K562 (cell line): ENCODE results near the gene ORC3. TPM values are rescaled to one million over a fixed set of nuclear protein-coding genes. Genes with fewer than 3 reads are reported as not detected.
A peak's percentile ranks its signal among the peaks of the same experiment; 100 is the strongest.

Experiments used
- ATAC-seq: fragments of 200-7000 bp; cut with Tn5 transposase; 3 replicates; pipeline ENCODE4 v1.9.1; 2020; ENCODE audit warnings: moderate library complexity
- BruUV-seq: library from RNA; stranded (reverse); fragments of 400-500 nt; replicated peaks from 2 replicates; lab custom pipeline; 2021; lab: Mats Ljungman, UMichigan
- CTCF ChIA-PET: fragments of 300-600 bp; formaldehyde crosslinking; extraction: SDS; loops from one replicate; lab custom pipeline; 2021; ENCODE audit warnings: low intra/inter-chr PET ratio; lab: Yijun Ruan, JAX
- POLR2A ChIA-PET: fragments of 300-600, 350-650 bp; sonication (Branson Sonifier 250); formaldehyde crosslinking; extraction: SDS; loops from one replicate; lab custom pipeline; 2021; ENCODE audit warnings: antibody characterized with exemption, inconsistent platforms; lab: Yijun Ruan, JAX
- DNase-seq, 4 experiments: peaks; one replicate each; pipeline versions ENCODE4 v3.0.0 to v3.0.0-alpha.2; 2011 to 2018; ENCODE audit warnings: low spot score in 3 of 4, mixed read lengths in 3 of 4; ENCODE audit errors: extremely low read depth in 1 of 4
- FAIRE-seq: peaks from 2 replicates; lab custom pipeline; 2011; peaks lifted over from hg19 to GRCh38; lab: Jason Lieb, UNC
- H2AFZ ChIP-seq: 2 replicates; pipeline ENCODE4 v1.6.0; 2011; ENCODE audit warnings: low read depth, low read length, control low read depth, inconsistent platforms
- H3K27ac ChIP-seq: fragments of 200-600 bp; 3 replicates; pipeline ENCODE4 v1.8.0; 2011; ENCODE audit warnings: low read depth, mild to moderate bottlenecking, control low read depth, inconsistent platforms, low read length, moderate library complexity, mixed read lengths; ENCODE audit errors: extremely low read depth
- H3K27me3 ChIP-seq, 2 experiments: fragments of 300-600 bp in 1 of 2; 2 replicates in 1 of 2; 3 replicates in 1 of 2; pipeline versions ENCODE4 v1.6.0 to v1.8.0; 2011; ENCODE audit warnings: inconsistent platforms in 2 of 2, low read length in 2 of 2, mild to moderate bottlenecking in 1 of 2, mixed read lengths in 1 of 2, moderate library complexity in 1 of 2; ENCODE audit not compliant: control insufficient read depth in 2 of 2, insufficient read depth in 2 of 2
- H3K36me3 ChIP-seq: fragments of 300-600 bp; 3 replicates; pipeline ENCODE4 v1.8.0; 2011; ENCODE audit warnings: mild to moderate bottlenecking, low read length, inconsistent platforms; ENCODE audit not compliant: control insufficient read depth, insufficient read depth
- H3K4me1 ChIP-seq, 2 experiments: fragments of 200-600 bp in 1 of 2; replicated peaks in 1 of 2; 2 replicates in 1 of 2; 3 replicates in 1 of 2; pipeline versions ENCODE4 v1.5.1 to v1.8.0; 2011; ENCODE audit warnings: inconsistent platforms in 2 of 2, low read length in 2 of 2, mild to moderate bottlenecking in 1 of 2, mixed read lengths in 1 of 2, moderate library complexity in 1 of 2; ENCODE audit not compliant: control insufficient read depth in 2 of 2, insufficient read depth in 2 of 2
- H3K4me2 ChIP-seq: 2 replicates; pipeline ENCODE4 v1.6.1; 2011; ENCODE audit warnings: low read length, control low read depth, inconsistent platforms, mixed read lengths; ENCODE audit not compliant: insufficient read depth
- H3K4me3 ChIP-seq: fragments of 200-600 bp; sonication (generic), shearing (Covaris generic); 2 replicates; pipeline ENCODE4 v1.5.1; 2016; ENCODE audit warnings: control low read depth, inconsistent platforms
- H3K79me2 ChIP-seq: fragments of 200-600 bp; 3 replicates; pipeline ENCODE4 v1.8.0; 2011; ENCODE audit warnings: low read length, inconsistent platforms; ENCODE audit not compliant: control insufficient read depth, insufficient read depth
- H3K9ac ChIP-seq, 2 experiments: 2 replicates each; pipeline versions ENCODE4 v1.6.0 to v1.6.1; 2011; ENCODE audit warnings: low read depth in 2 of 2, low read length in 2 of 2, control low read depth in 1 of 2, inconsistent platforms in 1 of 2, mild to moderate bottlenecking in 1 of 2, mixed read lengths in 1 of 2; ENCODE audit not compliant: insufficient read depth in 1 of 2
- H3K9me1 ChIP-seq: one replicate; pipeline ENCODE4 v1.6.0; 2011; ENCODE audit warnings: inconsistent platforms, mild to moderate bottlenecking, low read length, moderate library complexity; ENCODE audit not compliant: control insufficient read depth, insufficient read depth
- H3K9me3 ChIP-seq: replicated peaks from 2 replicates; pipeline ENCODE4 v1.5.1; 2011; ENCODE audit warnings: low read depth, low read length, inconsistent platforms; ENCODE audit not compliant: control insufficient read depth, insufficient read depth
- H4K20me1 ChIP-seq: replicated peaks from 2 replicates; pipeline ENCODE4 v1.6.1; 2011; ENCODE audit warnings: low read length, inconsistent platforms, mixed read lengths; ENCODE audit not compliant: control insufficient read depth, insufficient read depth
- BRD9 ChIP-seq: fragments of 450-650 bp; IDR thresholded peaks from 2 replicates; pipeline ENCODE4 v1.6.1; 2018; ENCODE audit warnings: low read depth; ENCODE audit not compliant: partially characterized antibody
- CBX8 ChIP-seq: fragments of 200-600 bp; sonication (generic); IDR thresholded peaks from 2 replicates; pipeline ENCODE4 v1.6.1; 2012; ENCODE audit warnings: borderline replicate concordance, mixed run types, low read depth, mild to moderate bottlenecking, moderate library complexity, mixed read lengths, low read length, control low read depth, inconsistent platforms; ENCODE audit not compliant: poor library complexity, severe bottlenecking; ENCODE audit errors: extremely low read depth
- NEUROD1 ChIP-seq: fragments of 150-350 bp; IDR thresholded peaks from 2 replicates; pipeline ENCODE4 v1.6.1; 2014; ENCODE audit warnings: borderline replicate concordance, low read length, low read depth; ENCODE audit not compliant: partially characterized antibody
- PML ChIP-seq: IDR thresholded peaks from 2 replicates; pipeline ENCODE4 v1.6.1; 2012; ENCODE audit warnings: low read length, inconsistent platforms
- SIRT6 ChIP-seq: IDR thresholded peaks from one replicate; pipeline ENCODE4 v1.6.1; 2012; ENCODE audit warnings: low read depth, mild to moderate bottlenecking, control low read depth, inconsistent platforms, low read length, moderate library complexity
- ZBTB7A ChIP-seq: IDR thresholded peaks from 2 replicates; pipeline ENCODE4 v1.6.1; 2011; ENCODE audit warnings: low read depth, mild to moderate bottlenecking, low read length, moderate library complexity, borderline replicate concordance; ENCODE audit not compliant: control insufficient read depth
- ZNF24 ChIP-seq: fragments of 450-650 bp; IDR thresholded peaks from 2 replicates; pipeline ENCODE4 v1.6.1; 2016
- ZNF699 ChIP-seq: fragments of 250-450 bp; sonication (Bioruptor Pico); IDR thresholded peaks from 2 replicates; pipeline ENCODE4 v1.8.0; 2021; ENCODE audit warnings: mild to moderate bottlenecking, moderate library complexity; ENCODE audit not compliant: insufficient replicate concordance
- WGBS: fragments of 100-300 bp; shearing (Covaris generic); methylation state at CpG from one replicate; pipeline ENCODE4 v1.1.6; 2016; ENCODE audit warnings: low coverage, mixed read lengths; ENCODE audit not compliant: insufficient coverage; ENCODE audit errors: missing lambda C conversion rate; 5-methylcytosine and 5-hydroxymethylcytosine counted together
- in situ Hi-C: fragments of 300-500 bp; cut with MboI; formaldehyde crosslinking; loops from 4 replicates; pipeline ENCODE4 v1.15.0; 2018; ENCODE audit warnings: inconsistent platforms, mixed read lengths
- intact Hi-C: fragments of 100-400 bp; cut with micrococcal nuclease; formaldehyde crosslinking; loops from 2 replicates; pipeline ENCODE4 v1.14.2; 2022
- polyA plus RNA-seq, 8 experiments: library from polyadenylated mRNA; depleted of rRNA in 4 of 8; stranded (reverse) in 5 of 8; unstranded in 3 of 8; fragments of >200 nt; fragmentation: Nextera tagmentation in 2 of 8; fragmentation: Illumina TruSeq in 1 of 8; extraction: Ambion mirVana in 2 of 8; extraction: Trizol in 1 of 8; gene quantifications; 2 replicates each; pipeline versions ENCODE4 v1.2.1 to v1.2.3, GENCODE V29; 2011 to 2014; ENCODE audit warnings: inconsistent platforms in 1 of 8, missing spikeins in 1 of 8
- total RNA-seq, 7 experiments: library from RNA; depleted of rRNA in 6 of 7; stranded (reverse); fragments of >200 nt in 6 of 7; fragmentation: Illumina TruSeq in 2 of 7; extraction: Trizol in 2 of 7; gene quantifications; 2 replicates each; pipeline versions ENCODE4 v1.2.1 to v1.2.3, GENCODE V29; 2011 to 2021; ENCODE audit warnings: low replicate concordance in 1 of 7
- TF ChIP-seq, protein P1 (sequence below), 2 experiments: IDR thresholded peaks; 2 replicates each; pipeline ENCODE4 v1.6.1; 2012; ENCODE audit warnings: improper control_type of control experiment in 2 of 2, low read depth in 2 of 2, low read length in 2 of 2, borderline replicate concordance in 1 of 2
- TF ChIP-seq, protein P2 (sequence below), 2 experiments: fragments of 450-650 bp in 1 of 2; IDR thresholded peaks; 2 replicates each; pipeline ENCODE4 v1.6.1; 2011 to 2017; ENCODE audit warnings: low read depth in 2 of 2, antibody characterized with exemption in 1 of 2, borderline replicate concordance in 1 of 2, low read length in 1 of 2, mild to moderate bottlenecking in 1 of 2, mixed read lengths in 1 of 2; ENCODE audit not compliant: control insufficient read depth in 1 of 2
- TF ChIP-seq, protein P3 (sequence below): sonication (generic); formaldehyde crosslinking; IDR thresholded peaks from 2 replicates; pipeline ENCODE4 v1.8.1; 2022; ENCODE audit warnings: missing genetic modification reagents

Gene ORC3
- total and polyA plus RNA-seq, 9 of the 15 experiments (the other 6 are each of a cell fraction or from before 2014, with no cell fraction given) = 28.8 to 159 (median 74.8) TPM

DNA sequence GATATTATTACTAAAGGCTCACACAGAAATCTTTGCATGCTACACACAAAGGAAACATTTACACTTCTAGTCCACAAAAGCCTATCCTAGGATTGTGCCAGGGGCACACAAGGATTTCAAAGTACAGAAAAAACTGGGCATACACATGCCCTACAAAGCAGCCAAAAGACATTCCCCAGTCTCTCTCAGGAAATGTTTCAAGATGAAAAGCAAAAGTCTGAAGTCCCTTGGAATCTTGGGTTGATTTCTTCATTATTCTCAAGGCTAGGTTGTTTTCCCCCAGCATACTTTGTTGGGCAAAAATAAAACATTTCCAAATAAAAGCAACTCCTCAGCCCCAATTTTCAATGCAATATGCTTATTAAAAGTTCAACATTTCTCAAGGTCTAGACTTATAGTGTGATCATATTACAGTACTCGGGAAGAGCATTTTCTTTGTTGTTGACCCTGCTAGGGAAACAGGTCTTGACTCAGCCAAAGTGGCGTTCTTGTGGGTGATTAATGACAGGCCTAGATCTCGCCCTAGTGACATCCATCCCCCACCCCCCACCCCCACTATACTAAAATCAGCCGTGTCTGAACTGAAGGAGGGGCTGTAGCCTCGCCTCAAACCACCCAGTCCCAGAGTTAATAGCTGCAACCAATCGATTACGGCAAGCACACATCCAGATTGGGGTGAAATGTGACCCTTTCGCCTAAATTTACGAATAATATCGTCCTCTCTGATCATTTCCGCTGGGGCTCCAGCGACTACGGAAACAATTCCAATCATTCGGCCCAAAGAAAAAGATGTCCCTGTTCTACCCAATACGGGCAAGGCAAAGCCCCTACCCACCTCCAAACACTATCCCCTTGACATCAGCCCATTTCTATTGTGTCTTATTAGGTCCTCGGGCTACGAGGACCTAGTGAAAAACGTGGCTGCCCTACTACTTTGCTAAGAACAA, 110.7 kb downstream of the ORC3 start:
- H3K27ac ChIP-seq = peak overlapping the region; percentile 90
- H3K9me1 ChIP-seq = no peaks in the 10 kb centered on the region
- H3K4me1 ChIP-seq = peaks cover 8 to 13% of the 10 kb centered on the region in 2 experiments
- no peaks in the 10 kb centered on the region for H3K9me3 ChIP-seq
- DNase-seq (peak; percentile 72 to 88 (median 82)), ATAC-seq (peak; percentile 59), FAIRE-seq (peak; percentile 80)
- peaks cover 64% of the 10 kb centered on the region for H3K79me2 ChIP-seq
- in situ Hi-C loops (no loop called here), intact Hi-C loops (loop anchor here (2.0 to 10.0 kb wide), 4 partner anchors 57 to 226 kb away; partner anchors contain the start of genes RARS2 and SLC35A1)
- WGBS = under 1% methylated on average over 17 of the region's 18 CpGs
- POLR2A ChIA-PET = interaction anchor here (0.6 to 7.8 kb wide), 12 partner anchors 10 to 183 kb away, joined by 3 to 77 read pairs (median 5); no protein-coding TSS in a partner anchor
- CTCF ChIA-PET = interaction anchor here (0.7 kb wide), 1 partner anchor 93 kb away, joined by 3 read pairs; no protein-coding TSS in a partner anchor
- H4K20me1 ChIP-seq = peaks cover 43% of the 10 kb centered on the region
- TSS peak; percentile 47 for BruUV-seq
- no peaks in the 10 kb centered on the region for H3K27me3 ChIP-seq
- peak overlapping the region; percentile 96 for H3K4me3 ChIP-seq
- peaks cover 36% of the 10 kb centered on the region for H3K36me3 ChIP-seq
- H3K9ac ChIP-seq = peak overlapping the region; percentile 90 to 99
- peak overlapping the region; percentile 93 for H3K4me2 ChIP-seq
- H2AFZ ChIP-seq = peak overlapping the region; percentile 87; the same call in 1 of the 2 replicates
- TF ChIP-seq ZBTB7A (peak; percentile 67; the same call in 1 of the 2 replicates), NEUROD1 (no peak), CBX8 (no peak), ZNF24 (no peak), SIRT6 (no peak), ZNF699 (CRISPR knock-in tag) (no peak), BRD9 (peak; percentile 93), PML (peak; percentile 40; the same call in 1 of the 2 replicates)
- TF ChIP-seq, protein P1, sequence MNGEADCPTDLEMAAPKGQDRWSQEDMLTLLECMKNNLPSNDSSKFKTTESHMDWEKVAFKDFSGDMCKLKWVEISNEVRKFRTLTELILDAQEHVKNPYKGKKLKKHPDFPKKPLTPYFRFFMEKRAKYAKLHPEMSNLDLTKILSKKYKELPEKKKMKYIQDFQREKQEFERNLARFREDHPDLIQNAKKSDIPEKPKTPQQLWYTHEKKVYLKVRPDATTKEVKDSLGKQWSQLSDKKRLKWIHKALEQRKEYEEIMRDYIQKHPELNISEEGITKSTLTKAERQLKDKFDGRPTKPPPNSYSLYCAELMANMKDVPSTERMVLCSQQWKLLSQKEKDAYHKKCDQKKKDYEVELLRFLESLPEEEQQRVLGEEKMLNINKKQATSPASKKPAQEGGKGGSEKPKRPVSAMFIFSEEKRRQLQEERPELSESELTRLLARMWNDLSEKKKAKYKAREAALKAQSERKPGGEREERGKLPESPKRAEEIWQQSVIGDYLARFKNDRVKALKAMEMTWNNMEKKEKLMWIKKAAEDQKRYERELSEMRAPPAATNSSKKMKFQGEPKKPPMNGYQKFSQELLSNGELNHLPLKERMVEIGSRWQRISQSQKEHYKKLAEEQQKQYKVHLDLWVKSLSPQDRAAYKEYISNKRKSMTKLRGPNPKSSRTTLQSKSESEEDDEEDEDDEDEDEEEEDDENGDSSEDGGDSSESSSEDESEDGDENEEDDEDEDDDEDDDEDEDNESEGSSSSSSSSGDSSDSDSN (IDR thresholded peaks at IDR 0.05; ENCODE audit: borderline replicate concordance in 1 of 2, low read depth in 2 of 2, low read length in 2 of 2) = 0 out of 4 replicates have a peak, but pooled peaks of 1 of the 2 experiments have one; percentile 5
- TF ChIP-seq, protein P2, sequence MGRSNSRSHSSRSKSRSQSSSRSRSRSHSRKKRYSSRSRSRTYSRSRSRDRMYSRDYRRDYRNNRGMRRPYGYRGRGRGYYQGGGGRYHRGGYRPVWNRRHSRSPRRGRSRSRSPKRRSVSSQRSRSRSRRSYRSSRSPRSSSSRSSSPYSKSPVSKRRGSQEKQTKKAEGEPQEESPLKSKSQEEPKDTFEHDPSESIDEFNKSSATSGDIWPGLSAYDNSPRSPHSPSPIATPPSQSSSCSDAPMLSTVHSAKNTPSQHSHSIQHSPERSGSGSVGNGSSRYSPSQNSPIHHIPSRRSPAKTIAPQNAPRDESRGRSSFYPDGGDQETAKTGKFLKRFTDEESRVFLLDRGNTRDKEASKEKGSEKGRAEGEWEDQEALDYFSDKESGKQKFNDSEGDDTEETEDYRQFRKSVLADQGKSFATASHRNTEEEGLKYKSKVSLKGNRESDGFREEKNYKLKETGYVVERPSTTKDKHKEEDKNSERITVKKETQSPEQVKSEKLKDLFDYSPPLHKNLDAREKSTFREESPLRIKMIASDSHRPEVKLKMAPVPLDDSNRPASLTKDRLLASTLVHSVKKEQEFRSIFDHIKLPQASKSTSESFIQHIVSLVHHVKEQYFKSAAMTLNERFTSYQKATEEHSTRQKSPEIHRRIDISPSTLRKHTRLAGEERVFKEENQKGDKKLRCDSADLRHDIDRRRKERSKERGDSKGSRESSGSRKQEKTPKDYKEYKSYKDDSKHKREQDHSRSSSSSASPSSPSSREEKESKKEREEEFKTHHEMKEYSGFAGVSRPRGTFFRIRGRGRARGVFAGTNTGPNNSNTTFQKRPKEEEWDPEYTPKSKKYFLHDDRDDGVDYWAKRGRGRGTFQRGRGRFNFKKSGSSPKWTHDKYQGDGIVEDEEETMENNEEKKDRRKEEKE (IDR thresholded peaks at IDR 0.05; ENCODE audit: borderline replicate concordance in 1 of 2, control insufficient read depth in 1 of 2, low read depth in 2 of 2, low read length in 1 of 2) = 0 out of 4 replicates have a peak, but pooled peaks of 1 of the 2 experiments have one; percentile 74
- TF ChIP-seq, protein P3, sequence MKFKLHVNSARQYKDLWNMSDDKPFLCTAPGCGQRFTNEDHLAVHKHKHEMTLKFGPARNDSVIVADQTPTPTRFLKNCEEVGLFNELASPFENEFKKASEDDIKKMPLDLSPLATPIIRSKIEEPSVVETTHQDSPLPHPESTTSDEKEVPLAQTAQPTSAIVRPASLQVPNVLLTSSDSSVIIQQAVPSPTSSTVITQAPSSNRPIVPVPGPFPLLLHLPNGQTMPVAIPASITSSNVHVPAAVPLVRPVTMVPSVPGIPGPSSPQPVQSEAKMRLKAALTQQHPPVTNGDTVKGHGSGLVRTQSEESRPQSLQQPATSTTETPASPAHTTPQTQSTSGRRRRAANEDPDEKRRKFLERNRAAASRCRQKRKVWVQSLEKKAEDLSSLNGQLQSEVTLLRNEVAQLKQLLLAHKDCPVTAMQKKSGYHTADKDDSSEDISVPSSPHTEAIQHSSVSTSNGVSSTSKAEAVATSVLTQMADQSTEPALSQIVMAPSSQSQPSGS (CRISPR knock-in tag) = no peak
